ENCODE measurements around the gene HERC3. TPM values are rescaled to one million over a fixed set of nuclear protein-coding genes. Genes with fewer than 3 reads are reported as not detected.

The HERC3 gene
- 10 to 100 TPM; 59.7 to 66.4 TPM for total RNA-seq

- Mint-ChIP-seq H3K27me3 (peaks cover 2% of the 10 kb centered on the region), H3K4me1 (ENCODE audit: low read depth) (peaks cover 38% of the 10 kb centered on the region), H3K4me3 (peak within 1 kb of the TSS; percentile 84), H3K9me3 (no peaks in the 10 kb centered on the region), H3K36me3 (ENCODE audit: low read depth) (peaks cover 23% of the 10 kb centered on the region), H3K27ac (peak within 1 kb of the TSS; percentile 80)
- ATAC-seq (peak; percentile 87), DNase-seq (peak; percentile 87)
- no peak for TF ChIP-seq CTCF (IDR thresholded peaks at IDR 0.05)
- POLR2A ChIA-PET = interaction anchor here (1.2 to 3.8 kb wide), 5 partner anchors 8 to 58 kb away, joined by 3 to 23 read pairs (median 4); no protein-coding TSS in a partner anchor
- intact Hi-C loops (cut with micrococcal nuclease) = loop anchor here (2.0 to 5.0 kb wide), 2 partner anchors 21 to 55 kb away; no protein-coding TSS in a partner anchor
- CTCF ChIA-PET = interaction anchor here (0.6 to 1.8 kb wide), 6 partner anchors 9 to 67 kb away, joined by 3 to 14 read pairs (median 4); no protein-coding TSS in a partner anchor
Observed at GRCh38 chr4:88591787-88592599, at the start of gene HERC3. TSS of gene HERC3 (plus strand) at chr4:88592480. CDS start at chr4:88605824, 13,344 bp downstream.

- Mint-ChIP-seq H3K27ac (no peak overlapping the region), H3K4me3 (no peak overlapping the region), H3K9me3 (no peaks in the 10 kb centered on the region), H3K36me3 (ENCODE audit: low read depth) (no peaks in the 10 kb centered on the region), H3K4me1 (ENCODE audit: low read depth) (no peaks in the 10 kb centered on the region), H3K27me3 (no peaks in the 10 kb centered on the region)
- DNase-seq (no peak), ATAC-seq (no peak)
- intact Hi-C loops (cut with micrococcal nuclease) = no loop called here
- POLR2A ChIA-PET = no interaction called here
- TF ChIP-seq CTCF (IDR thresholded peaks at IDR 0.05) = no peak
- CTCF ChIA-PET = no interaction called here
Observed at GRCh38 chr4:88549815-88550214, 42.5 kb upstream of the HERC3 start.

GRCh38 chr4:88567591-88567990, 24.7 kb upstream of the HERC3 start:
- DNase-seq (no peak), ATAC-seq (no peak)
- ChIA-PET CTCF (interaction anchor here (1.0 to 2.2 kb wide), 2 partner anchors 91 to 455 kb away, joined by 3 to 6 read pairs; no protein-coding TSS in a partner anchor), POLR2A (interaction anchor here (0.6 to 1.0 kb wide), 2 partner anchors 14 to 60 kb away, joined by 3 read pairs; no protein-coding TSS in a partner anchor)
- Mint-ChIP-seq H3K27me3 (peaks cover 7% of the 10 kb centered on the region), H3K36me3 (ENCODE audit: low read depth) (no peaks in the 10 kb centered on the region), H3K9me3 (no peaks in the 10 kb centered on the region), H3K27ac (no peak overlapping the region), H3K4me3 (no peak overlapping the region), H3K4me1 (ENCODE audit: low read depth) (no peaks in the 10 kb centered on the region)
- intact Hi-C loops (cut with micrococcal nuclease) = no loop called here
- no peak for TF ChIP-seq CTCF (IDR thresholded peaks at IDR 0.05)

GRCh38 chr4:88570001-88570400, 22.3 kb upstream of the HERC3 start:
- ATAC-seq (no peak), DNase-seq (no peak)
- Mint-ChIP-seq H3K27me3 (peaks cover 7% of the 10 kb centered on the region), H3K27ac (no peak overlapping the region), H3K36me3 (ENCODE audit: low read depth) (no peaks in the 10 kb centered on the region), H3K4me1 (ENCODE audit: low read depth) (no peaks in the 10 kb centered on the region), H3K4me3 (no peak overlapping the region), H3K9me3 (no peaks in the 10 kb centered on the region)
- POLR2A ChIA-PET = no interaction called here
- intact Hi-C loops (cut with micrococcal nuclease) = no loop called here
- no peak for TF ChIP-seq CTCF (IDR thresholded peaks at IDR 0.05)
- CTCF ChIA-PET = no interaction called here
